ENCODE measurements around the gene PRKAR2A. TPM values are rescaled to one million over a fixed set of nuclear protein-coding genes. Genes with fewer than 3 reads are reported as not detected.

The PRKAR2A gene
- 37.9 and 51.5 TPM in 2 replicates for total RNA-seq (2014; rRNA removed; shearing (Covaris generic); ENCODE audit: low replicate concordance)

- H3K27ac ChIP-seq (ENCODE audit: low read length), result peak within 1 kb of the TSS; percentile 70
- H3K9me2 ChIP-seq (replicated peaks; ENCODE audit: insufficient read depth, low read length), result no peaks in the 10 kb centered on the region
- DNase-seq, result peak; percentile 95
- peak within 1 kb of the TSS; percentile 70 for H2AFZ ChIP-seq (ENCODE audit: low read length)
- peaks cover 29% of the 10 kb centered on the region for H3K79me2 ChIP-seq (ENCODE audit: low read length)
- H3K36me3 ChIP-seq (ENCODE audit: insufficient read depth, low read length), result no peaks in the 10 kb centered on the region
- peak within 1 kb of the TSS; percentile 80 for H3K4me2 ChIP-seq (ENCODE audit: low read depth, low read length, poor library complexity, severe bottlenecking)
- H3K9ac ChIP-seq (ENCODE audit: low read length), result peak within 1 kb of the TSS; percentile 98
- no peaks in the 10 kb centered on the region for H4K20me1 ChIP-seq (ENCODE audit: insufficient read depth, low read depth, low read length)
- peak within 1 kb of the TSS; percentile 83 for H3K4me3 ChIP-seq (ENCODE audit: low read length)
- no peaks in the 10 kb centered on the region for H3K27me3 ChIP-seq (ENCODE audit: low read length)
- H3K4me1 ChIP-seq (ENCODE audit: low read length), result peaks cover 34% of the 10 kb centered on the region
- no peaks in the 10 kb centered on the region for H3K9me3 ChIP-seq (ENCODE audit: low read length)
These were observed at the start of gene PRKAR2A for GRCh38 chr3:48847504-48848423. Gene PRKAR2A, minus strand, starts transcription at chr3:48847874. Its CDS starts 278 bp downstream, at chr3:48847596.

- Histone ChIP-seq H4K20me1 (ENCODE audit: insufficient read depth, low read depth, low read length) (no peaks in the 10 kb centered on the region), H3K4me3 (ENCODE audit: low read length) (no peak overlapping the region), H3K9ac (ENCODE audit: low read length) (0 out of 2 replicates have a peak overlapping the region, but pooled peaks have one; percentile 16), H2AFZ (ENCODE audit: low read length) (no peak overlapping the region), H3K36me3 (ENCODE audit: insufficient read depth, low read length) (no peaks in the 10 kb centered on the region), H3K4me1 (ENCODE audit: low read length) (peaks cover 17% of the 10 kb centered on the region), H3K9me2 (replicated peaks; ENCODE audit: insufficient read depth, low read length) (no peaks in the 10 kb centered on the region), H3K27me3 (ENCODE audit: low read length) (no peaks in the 10 kb centered on the region), H3K9me3 (ENCODE audit: low read length) (no peaks in the 10 kb centered on the region), H3K4me2 (ENCODE audit: low read depth, low read length, poor library complexity, severe bottlenecking) (peak overlapping the region; percentile 19), H3K79me2 (ENCODE audit: low read length) (peaks cover 16% of the 10 kb centered on the region), H3K27ac (ENCODE audit: low read length) (no peak overlapping the region)
- DNase-seq, result no peak
These were observed 49.3 kb upstream of the PRKAR2A start for GRCh38 chr3:48896936-48897335.

- Histone ChIP-seq H3K27ac (ENCODE audit: low read length) (no peak overlapping the region), H3K4me2 (ENCODE audit: low read depth, low read length, poor library complexity, severe bottlenecking) (no peak overlapping the region), H2AFZ (ENCODE audit: low read length) (no peak overlapping the region), H3K36me3 (ENCODE audit: insufficient read depth, low read length) (no peaks in the 10 kb centered on the region), H3K9ac (ENCODE audit: low read length) (no peak overlapping the region), H3K9me2 (replicated peaks; ENCODE audit: insufficient read depth, low read length) (no peaks in the 10 kb centered on the region), H3K4me3 (ENCODE audit: low read length) (no peak overlapping the region), H3K27me3 (ENCODE audit: low read length) (no peaks in the 10 kb centered on the region), H3K4me1 (ENCODE audit: low read length) (peaks cover 17% of the 10 kb centered on the region), H3K79me2 (ENCODE audit: low read length) (peaks cover 16% of the 10 kb centered on the region), H4K20me1 (ENCODE audit: insufficient read depth, low read depth, low read length) (no peaks in the 10 kb centered on the region), H3K9me3 (ENCODE audit: low read length) (no peaks in the 10 kb centered on the region)
- no peak for DNase-seq
These were observed 46.8 kb upstream of the PRKAR2A start for GRCh38 chr3:48894516-48894915.

GRCh38 chr3:48891606-48892005, 43.9 kb upstream of the PRKAR2A start:
- no peaks in the 10 kb centered on the region for H3K36me3 ChIP-seq (ENCODE audit: insufficient read depth, low read length)

DNA sequence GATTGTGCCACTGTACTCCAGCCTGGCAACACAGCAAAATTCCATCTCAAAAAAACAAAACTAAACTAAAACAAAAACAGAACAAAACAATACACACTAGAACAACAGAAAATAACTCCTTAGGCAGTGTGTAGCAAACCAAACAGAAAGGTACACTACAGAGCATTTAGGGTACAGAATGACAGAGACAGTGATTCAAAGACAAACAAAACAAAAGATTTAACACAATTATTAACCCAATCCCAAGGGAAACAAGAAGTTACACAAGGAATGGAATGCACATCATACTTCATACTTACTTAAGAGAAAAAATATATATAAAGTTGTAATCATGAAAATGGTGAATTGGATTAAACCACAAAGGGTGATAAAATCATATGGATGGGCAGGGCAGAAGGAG, 38.1 kb upstream of the PRKAR2A start:
- no peak overlapping the region for H3K9ac ChIP-seq (ENCODE audit: low read length)
- DNase-seq, result no peak
- H3K27me3 ChIP-seq (ENCODE audit: low read length), result no peaks in the 10 kb centered on the region
- H2AFZ ChIP-seq (ENCODE audit: low read length), result no peak overlapping the region
- no peak overlapping the region for H3K4me2 ChIP-seq (ENCODE audit: low read depth, low read length, poor library complexity, severe bottlenecking)
- H3K4me1 ChIP-seq (ENCODE audit: low read length), result no peaks in the 10 kb centered on the region
- no peaks in the 10 kb centered on the region for H3K9me3 ChIP-seq (ENCODE audit: low read length)
- H3K9me2 ChIP-seq (replicated peaks; ENCODE audit: insufficient read depth, low read length), result no peaks in the 10 kb centered on the region
- H3K79me2 ChIP-seq (ENCODE audit: low read length), result no peaks in the 10 kb centered on the region
- no peaks in the 10 kb centered on the region for H3K36me3 ChIP-seq (ENCODE audit: insufficient read depth, low read length)
- no peak overlapping the region for H3K27ac ChIP-seq (ENCODE audit: low read length)
- H3K4me3 ChIP-seq (ENCODE audit: low read length), result no peak overlapping the region
- no peaks in the 10 kb centered on the region for H4K20me1 ChIP-seq (ENCODE audit: insufficient read depth, low read depth, low read length)

More at GRCh38 chr3:48891606-48892005, 43.9 kb upstream of the PRKAR2A start:
- no peak for DNase-seq
- Histone ChIP-seq H3K9me2 (replicated peaks; ENCODE audit: insufficient read depth, low read length) (no peaks in the 10 kb centered on the region), H3K27me3 (ENCODE audit: low read length) (no peaks in the 10 kb centered on the region), H4K20me1 (ENCODE audit: insufficient read depth, low read depth, low read length) (no peaks in the 10 kb centered on the region), H3K4me3 (ENCODE audit: low read length) (no peak overlapping the region), H3K79me2 (ENCODE audit: low read length) (peaks cover 2% of the 10 kb centered on the region; the same call in 1 of the 2 replicates), H3K4me1 (ENCODE audit: low read length) (no peaks in the 10 kb centered on the region), H3K9me3 (ENCODE audit: low read length) (no peaks in the 10 kb centered on the region), H3K4me2 (ENCODE audit: low read depth, low read length, poor library complexity, severe bottlenecking) (no peak overlapping the region), H3K27ac (ENCODE audit: low read length) (no peak overlapping the region), H3K9ac (ENCODE audit: low read length) (no peak overlapping the region), H2AFZ (ENCODE audit: low read length) (no peak overlapping the region)

DNA sequence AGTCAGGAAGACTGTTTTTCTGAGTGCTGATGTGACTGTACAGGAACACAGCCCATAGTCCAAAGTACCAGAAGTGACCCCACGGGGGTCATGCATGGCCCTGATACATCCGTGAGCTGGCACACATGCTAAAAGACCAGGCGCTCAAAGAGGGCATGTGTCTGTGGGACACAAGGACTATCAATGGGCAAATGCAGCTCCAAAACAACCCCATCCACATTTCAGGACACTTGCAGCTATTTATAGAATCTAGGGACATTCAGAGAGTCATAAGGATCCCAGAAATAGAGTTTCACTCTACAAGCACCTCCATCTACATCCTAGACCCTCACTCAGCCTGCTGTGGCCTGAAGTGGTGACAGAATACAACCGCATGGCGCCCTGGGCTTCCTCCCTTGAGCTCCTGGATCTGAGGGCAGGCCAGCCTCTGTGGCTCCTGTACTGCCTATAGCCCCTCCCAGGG, 34.0 kb upstream of the PRKAR2A start:
- no peaks in the 10 kb centered on the region for H3K9me3 ChIP-seq (ENCODE audit: low read length)
- no peaks in the 10 kb centered on the region for H3K79me2 ChIP-seq (ENCODE audit: low read length)
- H3K36me3 ChIP-seq (ENCODE audit: insufficient read depth, low read length), result no peaks in the 10 kb centered on the region
- DNase-seq, result peak; percentile 16
- H3K27me3 ChIP-seq (ENCODE audit: low read length), result no peaks in the 10 kb centered on the region
- H3K4me2 ChIP-seq (ENCODE audit: low read depth, low read length, poor library complexity, severe bottlenecking), result no peak overlapping the region
- H3K9me2 ChIP-seq (replicated peaks; ENCODE audit: insufficient read depth, low read length), result no peaks in the 10 kb centered on the region
- no peaks in the 10 kb centered on the region for H4K20me1 ChIP-seq (ENCODE audit: insufficient read depth, low read depth, low read length)
- H3K4me1 ChIP-seq (ENCODE audit: low read length), result peaks cover 7% of the 10 kb centered on the region
- no peak overlapping the region for H3K9ac ChIP-seq (ENCODE audit: low read length)
- H3K4me3 ChIP-seq (ENCODE audit: low read length), result no peak overlapping the region
- H3K27ac ChIP-seq (ENCODE audit: low read length), result no peak overlapping the region
- no peak overlapping the region for H2AFZ ChIP-seq (ENCODE audit: low read length)

- H3K27ac ChIP-seq (ENCODE audit: low read length), result no peak overlapping the region
- no peaks in the 10 kb centered on the region for H4K20me1 ChIP-seq (ENCODE audit: insufficient read depth, low read depth, low read length)
- H2AFZ ChIP-seq (ENCODE audit: low read length), result no peak overlapping the region
- DNase-seq, result peak; percentile 35
- H3K9ac ChIP-seq (ENCODE audit: low read length), result no peak overlapping the region
- H3K4me2 ChIP-seq (ENCODE audit: low read depth, low read length, poor library complexity, severe bottlenecking), result no peak overlapping the region
- no peaks in the 10 kb centered on the region for H3K79me2 ChIP-seq (ENCODE audit: low read length)
- H3K36me3 ChIP-seq (ENCODE audit: insufficient read depth, low read length), result no peaks in the 10 kb centered on the region
- H3K4me1 ChIP-seq (ENCODE audit: low read length), result peaks cover 7% of the 10 kb centered on the region
- no peaks in the 10 kb centered on the region for H3K9me3 ChIP-seq (ENCODE audit: low read length)
- no peaks in the 10 kb centered on the region for H3K27me3 ChIP-seq (ENCODE audit: low read length)
- H3K4me3 ChIP-seq (ENCODE audit: low read length), result no peak overlapping the region
- H3K9me2 ChIP-seq (replicated peaks; ENCODE audit: insufficient read depth, low read length), result no peaks in the 10 kb centered on the region
These were observed 33.3 kb upstream of the PRKAR2A start for GRCh38 chr3:48881006-48881405.

GRCh38 chr3:48879994-48880377, 32.3 kb upstream of the PRKAR2A start:
- H3K9ac ChIP-seq (ENCODE audit: low read length), result no peak overlapping the region
- H3K27me3 ChIP-seq (ENCODE audit: low read length), result no peaks in the 10 kb centered on the region
- peak; percentile 30 for DNase-seq
- no peaks in the 10 kb centered on the region for H3K9me2 ChIP-seq (replicated peaks; ENCODE audit: insufficient read depth, low read length)
- H3K4me1 ChIP-seq (ENCODE audit: low read length), result peaks cover 7% of the 10 kb centered on the region
- H4K20me1 ChIP-seq (ENCODE audit: insufficient read depth, low read depth, low read length), result no peaks in the 10 kb centered on the region
- no peak overlapping the region for H3K27ac ChIP-seq (ENCODE audit: low read length)
- H3K4me2 ChIP-seq (ENCODE audit: low read depth, low read length, poor library complexity, severe bottlenecking), result no peak overlapping the region
- H3K9me3 ChIP-seq (ENCODE audit: low read length), result no peaks in the 10 kb centered on the region
- H3K4me3 ChIP-seq (ENCODE audit: low read length), result no peak overlapping the region
- H3K36me3 ChIP-seq (ENCODE audit: insufficient read depth, low read length), result no peaks in the 10 kb centered on the region
- H2AFZ ChIP-seq (ENCODE audit: low read length), result no peak overlapping the region
- H3K79me2 ChIP-seq (ENCODE audit: low read length), result no peaks in the 10 kb centered on the region

Measured in Karpas-422 (cell line).